IgD-negative memory B cell (primary cell): Measurements from ENCODE around the gene KCTD2. TPM values are rescaled to one million over a fixed set of nuclear protein-coding genes. Genes with fewer than 3 reads are reported as not detected.

Experiments used
- H3K27ac Mint-ChIP-seq, 3 donors: one replicate each; pipeline ENCODE4 v1.8.0; 2020 to 2022; ENCODE audit warnings: mild to moderate bottlenecking in 3 of 3, mixed read lengths in 3 of 3, moderate library complexity in 1 of 3
- H3K27me3 Mint-ChIP-seq: one replicate; pipeline ENCODE4 v1.8.0; 2021; ENCODE audit warnings: mixed read lengths
- H3K36me3 Mint-ChIP-seq: one replicate; pipeline ENCODE4 v1.8.0; 2020; ENCODE audit warnings: mild to moderate bottlenecking, mixed read lengths
- H3K4me1 Mint-ChIP-seq, 3 donors: one replicate each; pipeline ENCODE4 v1.8.0; 2020 to 2022; ENCODE audit warnings: mixed read lengths in 3 of 3, mild to moderate bottlenecking in 1 of 3
- H3K4me3 Mint-ChIP-seq, 4 donors: one replicate each; pipeline ENCODE4 v1.8.0; 2020 to 2022; ENCODE audit warnings: mild to moderate bottlenecking in 4 of 4, mixed read lengths in 4 of 4, moderate library complexity in 3 of 4
- H3K9me3 Mint-ChIP-seq, 3 donors: one replicate each; pipeline ENCODE4 v1.8.0; 2020 to 2021; ENCODE audit warnings: mixed read lengths in 3 of 3, mild to moderate bottlenecking in 1 of 3
- polyA plus RNA-seq: library from polyadenylated mRNA; unstranded; fragments of 300-500 nt; fragmentation: Illumina TruSeq; gene quantifications from one replicate; pipeline ENCODE4 v1.2.3, GENCODE V29; 2021

The KCTD2 gene
- polyA plus RNA-seq, 1 donor from 2014 or later, result 5.7 TPM

DNA sequence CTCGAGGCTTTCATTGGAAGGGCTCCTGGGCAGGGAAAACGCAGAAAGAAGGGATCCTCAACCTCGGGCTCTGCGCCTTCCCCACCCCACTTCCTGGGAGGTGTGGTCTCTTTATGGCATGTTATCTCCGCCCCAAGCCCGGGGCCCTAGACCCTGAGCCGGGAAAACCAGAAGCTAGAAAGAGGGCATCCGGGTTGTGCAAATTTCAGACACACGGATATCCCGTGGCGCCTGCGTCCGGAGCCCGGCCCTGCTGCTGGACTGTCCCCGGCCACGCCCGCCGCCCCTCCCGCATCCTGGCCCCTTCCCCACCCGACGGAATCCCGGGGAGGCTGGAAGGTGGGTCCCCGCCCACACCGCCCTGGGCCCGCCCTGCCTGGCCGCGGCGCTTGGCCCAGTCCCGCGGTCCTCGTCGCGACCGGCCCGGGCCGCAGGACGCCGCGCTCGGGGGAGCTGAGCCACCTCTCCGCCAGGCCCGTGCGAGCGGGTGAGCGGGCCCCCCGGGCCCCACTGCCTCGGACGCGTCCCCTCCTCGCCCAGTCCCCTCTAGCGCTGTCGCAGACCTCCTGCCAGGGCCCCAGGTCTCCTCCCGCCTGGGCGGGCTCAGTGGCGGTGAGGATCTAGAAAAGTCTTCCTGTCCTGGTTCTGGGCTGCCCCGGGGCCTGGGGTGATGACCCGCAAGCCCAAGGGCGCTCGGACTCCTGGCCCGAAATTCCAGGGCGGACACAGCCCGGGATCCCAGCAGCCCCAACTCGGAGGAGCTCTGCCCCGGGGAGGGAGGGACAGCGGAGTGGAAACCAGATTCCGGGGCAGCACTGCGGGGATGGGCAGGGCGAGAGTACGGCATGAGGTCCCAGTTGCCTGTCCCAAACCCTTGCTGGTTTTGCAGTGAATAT lies 40.8 kb downstream of the KCTD2 start, which contains the start of gene SLC16A5:
Gene SLC16A5 (plus strand): TSS at position 397 of the 896 bp plus-strand sequence. CDS start 5,683 bp downstream, outside the sequence.
- Mint-ChIP-seq H3K27me3 (no peaks in the 10 kb centered on the region), H3K4me1 (peaks cover 0 to 11% (median 7%) of the 10 kb centered on the region in 3 donors), H3K36me3 (no peaks in the 10 kb centered on the region), H3K9me3 (no peaks in the 10 kb centered on the region), H3K27ac (peak within 1 kb of the TSS in 2 of 3 donors; percentile 46 to 88), H3K4me3 (peak within 1 kb of the TSS; percentile 64 to 93 (median 87))

DNA sequence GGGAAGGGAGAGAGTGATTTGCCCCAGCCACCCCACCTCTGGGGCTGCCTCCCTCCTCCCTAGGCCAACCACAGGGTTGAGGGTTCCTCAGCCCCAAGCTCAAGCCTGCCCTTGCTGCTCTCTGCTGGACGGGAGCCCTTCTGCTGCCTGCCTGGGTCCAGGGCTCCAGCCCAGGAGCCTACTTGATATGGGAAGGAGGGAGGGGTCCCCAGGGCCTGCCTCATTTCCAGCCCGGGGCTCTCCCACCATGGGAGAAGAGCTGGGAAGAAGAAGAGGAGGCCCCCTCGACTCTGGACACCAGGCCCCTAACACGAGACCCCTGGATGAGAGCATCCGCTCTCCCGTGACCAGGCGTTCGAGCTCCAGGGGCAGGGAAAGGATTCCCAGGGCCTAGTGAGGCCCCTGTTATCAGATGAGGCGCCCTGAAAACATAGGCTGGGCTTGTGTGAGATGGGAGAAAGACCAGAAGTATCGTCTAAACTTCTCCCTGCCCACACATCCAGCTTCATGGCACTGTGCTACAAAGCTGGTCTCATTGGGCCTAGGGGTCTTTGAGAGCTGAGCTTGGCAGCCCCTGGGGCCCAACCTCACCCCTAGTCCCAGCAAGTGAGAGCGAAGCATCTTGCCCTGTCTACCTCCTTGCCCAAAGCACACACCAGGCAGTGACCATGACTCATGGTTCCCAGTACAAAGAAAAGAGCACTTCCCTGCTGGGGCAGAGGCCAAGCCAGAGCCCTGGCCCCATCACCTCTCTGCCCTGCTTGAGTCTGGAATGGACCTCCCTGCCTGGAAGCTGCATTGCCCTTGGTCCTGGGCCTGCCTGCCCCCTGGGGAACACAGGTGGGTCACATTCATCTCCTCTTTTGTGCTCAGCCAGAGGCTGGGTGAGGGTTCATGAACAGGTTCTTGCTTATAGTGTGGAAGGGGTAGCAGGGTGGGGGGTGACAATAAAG lies 41.7 kb downstream of the KCTD2 start:
- Mint-ChIP-seq H3K27ac (peak overlapping the region in 2 of 3 donors; percentile 16 to 80), H3K4me3 (peak overlapping the region; percentile 60 to 93 (median 86)), H3K27me3 (no peaks in the 10 kb centered on the region), H3K36me3 (no peaks in the 10 kb centered on the region), H3K4me1 (peaks cover 0 to 11% (median 7%) of the 10 kb centered on the region in 3 donors), H3K9me3 (no peaks in the 10 kb centered on the region)

DNA sequence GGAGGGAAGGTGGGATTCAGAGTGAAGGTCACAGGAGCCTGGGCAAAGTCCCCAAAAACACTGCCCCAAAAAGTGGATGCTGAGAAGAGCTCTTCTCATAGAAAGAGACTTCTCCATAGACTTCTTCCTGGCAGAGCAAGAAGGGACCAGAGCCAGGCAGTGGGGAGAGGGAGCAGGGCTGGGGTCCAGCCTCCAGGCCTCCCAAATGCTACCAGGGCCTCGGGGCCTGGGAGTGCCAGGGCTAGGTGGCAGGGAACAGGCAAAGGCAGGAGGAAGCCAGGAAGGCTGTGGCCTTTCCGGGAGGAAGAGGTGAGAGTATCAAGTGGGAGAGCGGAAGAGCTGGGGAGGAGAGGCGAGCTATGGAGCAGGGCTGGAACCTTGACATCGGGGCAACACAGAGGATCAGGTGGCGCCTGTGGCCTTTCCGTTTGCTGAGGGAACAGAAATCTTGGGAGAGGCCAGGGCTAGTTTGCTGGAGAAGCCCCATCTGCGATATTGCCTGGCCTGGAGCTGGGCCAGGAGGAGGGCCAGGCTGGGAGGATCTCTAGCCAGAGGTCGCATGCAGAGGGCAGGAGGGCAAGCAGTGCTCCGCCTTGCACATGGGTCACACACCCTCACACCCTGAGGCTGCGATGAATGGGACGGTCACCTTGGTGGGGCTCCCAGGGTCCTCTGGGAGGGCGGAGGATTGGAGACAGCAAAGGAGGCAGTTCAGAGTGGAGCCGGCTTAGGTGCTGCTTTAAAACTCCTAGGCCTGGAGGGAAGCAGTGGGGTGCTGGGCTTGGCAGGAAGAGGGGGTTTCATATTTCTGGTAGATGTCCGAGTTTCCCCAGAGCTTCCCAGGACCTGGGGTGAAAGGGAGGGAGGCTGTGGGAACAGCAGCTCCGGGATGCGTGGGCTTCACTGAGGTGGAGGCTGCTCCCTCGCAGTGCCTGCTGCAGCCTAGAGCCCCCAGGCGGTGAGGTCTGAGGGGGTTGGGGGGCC lies 44.1 kb downstream of the KCTD2 start:
- H3K9me3 Mint-ChIP-seq, result no peaks in the 10 kb centered on the region
- H3K27ac Mint-ChIP-seq, result no peak overlapping the region
- H3K36me3 Mint-ChIP-seq, result no peaks in the 10 kb centered on the region
- no peak overlapping the region for H3K4me3 Mint-ChIP-seq
- H3K4me1 Mint-ChIP-seq, result peaks cover 0 to 11% (median 5%) of the 10 kb centered on the region in 3 donors
- no peaks in the 10 kb centered on the region for H3K27me3 Mint-ChIP-seq

- no peaks in the 10 kb centered on the region for H3K9me3 Mint-ChIP-seq
- no peak overlapping the region for H3K27ac Mint-ChIP-seq
- peaks cover 0 to 9% (median 5%) of the 10 kb centered on the region in 3 donors for H3K4me1 Mint-ChIP-seq
- no peaks in the 10 kb centered on the region for H3K36me3 Mint-ChIP-seq
- H3K27me3 Mint-ChIP-seq, result no peaks in the 10 kb centered on the region
- H3K4me3 Mint-ChIP-seq, result peak overlapping the region in 1 of 4 donors; percentile 6
Observed at GRCh38 chr17:75091855-75092327, 44.9 kb downstream of the KCTD2 start.

GRCh38 chr17:75093548-75094158 lies 46.6 kb downstream of the KCTD2 start:
- Mint-ChIP-seq H3K27ac (no peak overlapping the region), H3K4me3 (no peak overlapping the region), H3K36me3 (no peaks in the 10 kb centered on the region), H3K27me3 (no peaks in the 10 kb centered on the region), H3K9me3 (no peaks in the 10 kb centered on the region), H3K4me1 (peaks cover 0 to 5% (median 5%) of the 10 kb centered on the region in 3 donors)

DNA sequence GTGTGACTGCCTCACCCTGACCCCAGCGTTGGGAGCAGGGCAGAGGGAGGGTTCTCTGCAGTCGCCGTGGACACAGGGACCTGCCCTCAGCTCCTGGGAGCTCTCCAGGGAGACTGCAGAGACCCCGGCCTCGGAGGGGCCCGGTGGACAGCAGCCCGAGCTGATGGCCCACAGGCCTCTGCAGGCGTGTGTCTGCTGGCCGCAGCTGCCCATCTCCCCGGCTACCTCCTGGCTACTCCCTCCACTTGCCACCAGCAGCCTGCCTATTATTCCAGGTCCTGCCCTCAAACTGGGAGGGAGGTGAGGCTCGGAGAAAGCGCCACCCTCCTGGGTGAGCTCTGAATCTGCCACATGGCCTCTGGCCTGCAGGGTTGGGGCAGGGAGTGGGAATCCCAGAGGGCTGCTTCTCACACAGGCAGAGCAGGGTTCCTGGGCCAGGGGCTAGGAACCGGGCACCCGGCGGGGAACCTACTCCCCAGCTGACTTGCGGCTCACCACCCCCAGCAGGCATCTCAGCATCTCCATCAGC lies 47.9 kb downstream of the KCTD2 start:
- Mint-ChIP-seq H3K27me3 (no peaks in the 10 kb centered on the region), H3K4me1 (peaks cover 0 to 5% (median 0%) of the 10 kb centered on the region in 3 donors), H3K4me3 (no peak overlapping the region), H3K9me3 (no peaks in the 10 kb centered on the region), H3K36me3 (no peaks in the 10 kb centered on the region), H3K27ac (no peak overlapping the region)

DNA sequence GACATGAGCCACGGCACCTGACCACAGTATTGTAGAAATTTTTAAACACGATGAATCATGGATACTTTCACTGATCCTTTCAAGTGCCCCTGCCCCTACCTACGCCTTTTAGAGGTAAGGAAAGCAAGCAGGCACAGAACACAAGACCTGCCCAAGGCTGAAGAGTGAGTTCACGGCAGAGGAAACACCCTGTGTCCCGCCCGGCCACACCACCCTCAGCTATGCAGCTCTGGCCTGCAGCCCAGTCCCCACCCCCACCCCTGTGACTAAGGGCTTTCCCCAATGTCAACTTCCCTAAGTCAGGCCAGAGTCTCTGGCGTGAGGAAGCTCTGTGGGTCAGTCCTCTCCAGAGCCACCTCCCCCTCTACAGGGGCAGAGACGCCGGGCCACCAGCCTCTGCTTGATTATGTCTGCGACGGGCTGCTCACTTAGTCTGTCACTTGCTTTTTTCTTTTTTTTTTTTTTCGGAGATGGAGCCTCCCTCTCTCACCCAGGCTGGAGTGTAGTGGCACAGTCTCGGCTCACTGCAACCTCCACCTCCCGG lies 49.1 kb downstream of the KCTD2 start:
- Mint-ChIP-seq H3K27ac (peak overlapping the region in 1 of 3 donors; percentile 59), H3K4me1 (peaks cover 0 to 5% (median 2%) of the 10 kb centered on the region in 3 donors), H3K36me3 (peaks cover 3% of the 10 kb centered on the region), H3K27me3 (no peaks in the 10 kb centered on the region), H3K4me3 (no peak overlapping the region), H3K9me3 (no peaks in the 10 kb centered on the region)

DNA sequence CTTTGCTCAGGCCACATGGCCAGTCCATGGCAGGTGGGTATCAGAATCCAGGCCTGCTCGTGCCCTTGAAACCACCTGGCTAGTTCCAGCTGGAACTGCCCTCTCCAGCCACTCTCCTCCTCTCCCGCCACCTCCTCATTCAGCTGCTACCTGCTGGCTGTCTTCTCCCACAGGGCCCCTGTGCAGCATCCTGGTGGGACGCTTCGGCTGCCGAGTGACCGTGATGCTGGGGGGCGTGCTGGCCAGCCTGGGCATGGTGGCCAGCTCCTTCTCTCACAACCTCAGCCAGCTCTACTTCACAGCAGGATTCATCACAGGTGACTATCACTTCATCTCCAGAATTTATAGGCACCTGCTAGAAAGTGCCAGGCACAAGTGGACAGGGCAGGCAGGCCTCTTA lies 50.8 kb downstream of the KCTD2 start:
- peaks cover 5 to 7% (median 7%) of the 10 kb centered on the region in 3 donors for H3K4me1 Mint-ChIP-seq
- no peaks in the 10 kb centered on the region for H3K9me3 Mint-ChIP-seq
- peaks cover 6% of the 10 kb centered on the region for H3K36me3 Mint-ChIP-seq
- H3K4me3 Mint-ChIP-seq, result no peak overlapping the region
- no peaks in the 10 kb centered on the region for H3K27me3 Mint-ChIP-seq
- no peak overlapping the region for H3K27ac Mint-ChIP-seq

GRCh38 chr17:75098861-75099260 lies 51.8 kb downstream of the KCTD2 start:
- Mint-ChIP-seq H3K4me1 (peaks cover 5 to 7% (median 7%) of the 10 kb centered on the region in 3 donors), H3K4me3 (peak overlapping the region in 1 of 4 donors; percentile 21), H3K36me3 (peaks cover 6% of the 10 kb centered on the region), H3K9me3 (no peaks in the 10 kb centered on the region), H3K27ac (no peak overlapping the region), H3K27me3 (no peaks in the 10 kb centered on the region)

DNA sequence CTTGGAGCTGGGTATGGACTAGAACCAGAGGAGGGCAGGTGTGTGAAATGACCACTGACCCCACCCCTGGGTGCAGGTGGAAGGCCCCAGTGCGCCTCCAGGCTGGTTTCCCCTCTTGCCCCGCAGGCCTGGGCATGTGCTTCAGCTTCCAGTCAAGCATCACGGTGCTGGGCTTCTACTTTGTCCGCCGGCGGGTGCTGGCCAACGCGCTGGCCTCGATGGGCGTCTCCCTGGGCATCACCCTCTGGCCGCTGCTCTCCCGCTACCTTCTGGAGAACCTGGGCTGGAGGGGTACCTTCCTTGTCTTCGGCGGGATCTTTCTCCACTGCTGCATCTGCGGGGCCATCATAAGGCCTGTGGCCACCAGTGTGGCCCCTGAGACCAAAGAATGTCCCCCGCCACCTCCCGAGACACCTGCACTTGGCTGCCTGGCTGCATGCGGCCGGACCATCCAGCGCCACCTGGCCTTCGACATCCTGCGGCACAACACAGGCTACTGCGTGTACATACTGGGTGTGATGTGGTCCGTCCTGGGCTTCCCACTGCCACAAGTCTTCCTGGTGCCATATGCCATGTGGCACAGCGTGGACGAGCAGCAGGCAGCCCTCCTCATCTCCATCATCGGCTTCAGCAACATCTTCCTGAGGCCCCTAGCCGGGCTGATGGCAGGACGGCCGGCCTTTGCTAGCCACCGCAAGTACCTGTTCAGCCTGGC lies 53.0 kb downstream of the KCTD2 start:
- H3K4me3 Mint-ChIP-seq, result no peak overlapping the region
- no peaks in the 10 kb centered on the region for H3K27me3 Mint-ChIP-seq
- H3K36me3 Mint-ChIP-seq, result peaks cover 6% of the 10 kb centered on the region
- H3K9me3 Mint-ChIP-seq, result no peaks in the 10 kb centered on the region
- H3K4me1 Mint-ChIP-seq, result peaks cover 5 to 7% (median 7%) of the 10 kb centered on the region in 3 donors
- H3K27ac Mint-ChIP-seq, result no peak overlapping the region

GRCh38 chr17:75102385-75102821 lies 55.4 kb downstream of the KCTD2 start:
- Mint-ChIP-seq H3K36me3 (peaks cover 8% of the 10 kb centered on the region), H3K9me3 (no peaks in the 10 kb centered on the region), H3K4me1 (peaks cover 7 to 9% (median 7%) of the 10 kb centered on the region in 3 donors), H3K27me3 (peaks cover 2% of the 10 kb centered on the region), H3K27ac (peak overlapping the region; percentile 8 to 92 (median 36)), H3K4me3 (peak overlapping the region in 3 of 4 donors; percentile 3 to 41 (median 32))
